Muscle layer of colon (tissue), 2 donors: ENCODE results near the gene GLB1L3.

Experiments
- H3K27ac ChIP-seq: one replicate; pipeline ENCODE4 v1.7.0; 2013; ENCODE audit warnings: low read depth, mild to moderate bottlenecking, low read length, moderate library complexity
- H3K27me3 ChIP-seq, 2 donors: one replicate each; pipeline ENCODE4 v1.7.0; 2013; ENCODE audit warnings: low read length in 2 of 2, mild to moderate bottlenecking in 2 of 2; ENCODE audit not compliant: insufficient read depth in 2 of 2, control insufficient read depth in 1 of 2
- H3K36me3 ChIP-seq: one replicate; pipeline ENCODE4 v1.7.0; 2013; ENCODE audit warnings: mild to moderate bottlenecking, low read length; ENCODE audit not compliant: insufficient read depth
- H3K4me1 ChIP-seq: one replicate; pipeline ENCODE4 v1.7.0; 2013; ENCODE audit warnings: mild to moderate bottlenecking, low read length; ENCODE audit not compliant: insufficient read depth
- H3K4me3 ChIP-seq, 2 donors: one replicate each; pipeline ENCODE4 v1.7.0; 2013; ENCODE audit warnings: low read length in 2 of 2, low read depth in 1 of 2, mild to moderate bottlenecking in 1 of 2, moderate library complexity in 1 of 2
- H3K9ac ChIP-seq: one replicate; pipeline ENCODE4 v1.7.0; 2013; ENCODE audit warnings: low read length
- H3K9me3 ChIP-seq: one replicate; pipeline ENCODE4 v1.7.0; 2013; ENCODE audit warnings: mild to moderate bottlenecking, low read length
- donor health status: abdominal sarcoma.
- donor health status: Adenocarcinoma of cecum.

The GLB1L3 gene

GRCh38 chr11:134350381-134350780, 74.2 kb downstream of the GLB1L3 start:
- Histone ChIP-seq H3K36me3 (no peaks in the 10 kb centered on the region), H3K9ac (no peak overlapping the region), H3K4me3 (no peak overlapping the region), H3K27me3 (no peaks in the 10 kb centered on the region), H3K27ac (no peak overlapping the region), H3K4me1 (no peaks in the 10 kb centered on the region), H3K9me3 (no peaks in the 10 kb centered on the region)

- no peaks in the 10 kb centered on the region for H3K4me1 ChIP-seq
- no peak overlapping the region for H3K4me3 ChIP-seq
- H3K27me3 ChIP-seq, result no peaks in the 10 kb centered on the region
- no peak overlapping the region for H3K9ac ChIP-seq
- no peaks in the 10 kb centered on the region for H3K36me3 ChIP-seq
- H3K27ac ChIP-seq, result no peak overlapping the region
- no peaks in the 10 kb centered on the region for H3K9me3 ChIP-seq
Observed at GRCh38 chr11:134352111-134352510, 75.9 kb downstream of the GLB1L3 start.

DNA sequence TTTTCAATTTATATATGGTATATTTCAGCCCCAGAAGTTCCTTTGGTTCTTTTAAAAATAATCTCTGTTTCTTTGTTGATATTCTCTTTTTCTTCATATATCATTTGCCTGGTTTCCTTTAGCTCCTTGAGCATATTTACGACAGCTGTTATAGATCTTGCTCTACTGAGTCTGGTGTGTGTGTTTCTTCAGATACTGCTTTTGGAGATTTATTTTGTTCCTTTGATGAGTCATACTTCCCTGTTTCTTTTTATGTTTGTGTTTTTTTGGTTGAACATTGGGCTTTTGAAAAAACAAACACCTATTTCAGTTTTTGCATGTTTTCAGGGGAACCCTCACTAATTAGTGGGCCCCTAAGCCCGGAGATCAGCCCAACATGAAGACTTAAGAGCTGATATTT, 79.0 kb downstream of the GLB1L3 start:
- Histone ChIP-seq H3K9ac (no peak overlapping the region), H3K4me3 (no peak overlapping the region), H3K9me3 (no peaks in the 10 kb centered on the region), H3K27me3 (no peaks in the 10 kb centered on the region), H3K4me1 (no peaks in the 10 kb centered on the region), H3K27ac (no peak overlapping the region), H3K36me3 (no peaks in the 10 kb centered on the region)

- Histone ChIP-seq H3K9ac (no peak overlapping the region), H3K4me1 (no peaks in the 10 kb centered on the region), H3K4me3 (no peak overlapping the region), H3K36me3 (no peaks in the 10 kb centered on the region), H3K27me3 (no peaks in the 10 kb centered on the region), H3K27ac (no peak overlapping the region), H3K9me3 (no peaks in the 10 kb centered on the region)
Observed at GRCh38 chr11:134355656-134356055, 79.5 kb downstream of the GLB1L3 start.

- Histone ChIP-seq H3K27me3 (no peaks in the 10 kb centered on the region), H3K4me1 (no peaks in the 10 kb centered on the region), H3K9ac (no peak overlapping the region), H3K9me3 (no peaks in the 10 kb centered on the region), H3K36me3 (no peaks in the 10 kb centered on the region), H3K4me3 (no peak overlapping the region), H3K27ac (no peak overlapping the region)
Observed at GRCh38 chr11:134356656-134357544, 80.7 kb downstream of the GLB1L3 start.

DNA sequence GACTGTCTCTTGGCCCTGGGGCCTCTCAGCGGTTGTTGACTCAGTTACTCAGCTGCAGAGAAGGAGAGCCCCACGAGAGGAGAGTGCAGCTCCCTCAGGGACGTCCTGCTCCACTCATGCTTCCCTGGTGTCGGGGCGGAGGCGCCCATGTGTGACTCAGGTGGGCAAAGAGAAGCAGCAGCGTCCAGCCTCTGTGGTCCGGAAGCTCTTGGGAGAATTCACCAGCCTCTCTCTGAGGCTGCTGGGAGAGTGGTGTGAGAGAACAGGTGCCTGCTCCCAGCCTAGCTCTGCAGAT, 81.3 kb downstream of the GLB1L3 start:
- Histone ChIP-seq H3K9ac (no peak overlapping the region), H3K4me3 (no peak overlapping the region), H3K27me3 (no peaks in the 10 kb centered on the region), H3K27ac (no peak overlapping the region), H3K36me3 (no peaks in the 10 kb centered on the region), H3K9me3 (no peaks in the 10 kb centered on the region), H3K4me1 (no peaks in the 10 kb centered on the region)

- no peak overlapping the region for H3K9ac ChIP-seq
- no peaks in the 10 kb centered on the region for H3K4me1 ChIP-seq
- H3K27me3 ChIP-seq, result no peaks in the 10 kb centered on the region
- H3K9me3 ChIP-seq, result no peaks in the 10 kb centered on the region
- no peak overlapping the region for H3K4me3 ChIP-seq
- no peak overlapping the region for H3K27ac ChIP-seq
- H3K36me3 ChIP-seq, result no peaks in the 10 kb centered on the region
Observed at GRCh38 chr11:134358165-134358855, 82.1 kb downstream of the GLB1L3 start.

- Histone ChIP-seq H3K9me3 (no peaks in the 10 kb centered on the region), H3K4me1 (no peaks in the 10 kb centered on the region), H3K9ac (no peak overlapping the region), H3K27ac (no peak overlapping the region), H3K36me3 (no peaks in the 10 kb centered on the region), H3K4me3 (no peak overlapping the region), H3K27me3 (no peaks in the 10 kb centered on the region)
Observed at GRCh38 chr11:134358856-134359490, 82.8 kb downstream of the GLB1L3 start.

DNA sequence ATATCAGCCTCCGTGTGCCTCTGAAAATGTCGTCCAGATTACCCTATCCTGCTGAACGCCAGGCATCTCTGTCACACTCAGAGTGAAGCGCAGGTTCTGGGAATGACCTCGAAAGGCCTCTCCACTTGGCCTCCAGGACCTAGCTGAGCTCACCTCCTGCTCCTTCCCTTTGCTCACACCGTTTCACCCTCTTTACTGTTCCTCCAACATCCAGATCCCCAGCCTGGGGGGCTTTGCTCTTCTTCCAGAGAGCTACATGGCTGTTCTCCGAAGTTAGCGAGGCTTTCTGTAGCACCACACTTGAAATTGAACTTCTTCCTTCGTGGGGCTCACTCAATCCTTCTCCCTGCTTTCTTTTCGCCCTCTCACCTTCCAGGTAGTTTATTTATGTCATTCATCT, 83.5 kb downstream of the GLB1L3 start:
- Histone ChIP-seq H3K9ac (no peak overlapping the region), H3K27me3 (no peaks in the 10 kb centered on the region), H3K36me3 (no peaks in the 10 kb centered on the region), H3K4me3 (no peak overlapping the region), H3K9me3 (no peaks in the 10 kb centered on the region), H3K4me1 (no peaks in the 10 kb centered on the region), H3K27ac (no peak overlapping the region)

DNA sequence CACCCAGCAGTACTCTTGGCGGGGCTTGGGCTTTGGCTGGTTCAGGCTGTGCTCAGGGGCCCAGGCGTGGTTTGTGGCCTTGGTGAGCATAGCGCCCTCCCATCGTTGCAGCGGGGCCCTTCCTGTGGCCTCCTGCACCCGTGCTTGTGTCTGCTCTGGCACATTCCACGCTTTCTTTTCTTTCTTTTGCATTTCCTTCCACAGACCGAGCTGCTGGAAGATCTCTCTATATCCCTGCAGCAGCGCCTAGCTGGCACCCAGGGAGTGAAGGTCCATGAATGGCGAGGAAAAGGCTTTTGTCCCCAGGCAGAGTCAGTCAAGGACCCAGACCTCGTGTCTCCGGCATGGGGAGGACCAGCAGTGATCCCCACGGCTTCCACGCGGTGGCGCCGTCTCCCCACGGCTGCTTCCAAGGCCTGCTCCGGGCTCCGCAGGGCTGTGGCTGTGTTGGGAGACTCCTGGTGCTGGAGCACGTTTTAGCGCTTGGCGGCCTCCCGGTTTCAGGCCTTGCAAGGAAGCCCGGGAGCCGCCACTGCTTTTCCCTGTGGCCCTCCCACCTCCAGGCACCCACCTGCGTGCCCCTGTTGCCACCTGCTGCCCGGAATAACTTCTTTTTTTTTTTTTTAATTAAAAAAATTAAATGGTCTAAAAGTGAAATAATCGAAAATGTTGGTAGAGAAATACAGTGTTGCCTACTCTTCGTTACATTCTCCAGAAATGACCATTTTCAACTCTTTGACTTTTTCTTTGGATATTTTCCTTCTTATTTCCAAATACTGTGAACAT, 84.1 kb downstream of the GLB1L3 start:
- no peaks in the 10 kb centered on the region for H3K9me3 ChIP-seq
- H3K4me3 ChIP-seq, result no peak overlapping the region
- H3K9ac ChIP-seq, result no peak overlapping the region
- H3K27me3 ChIP-seq, result no peaks in the 10 kb centered on the region
- H3K27ac ChIP-seq, result no peak overlapping the region
- H3K4me1 ChIP-seq, result no peaks in the 10 kb centered on the region
- no peaks in the 10 kb centered on the region for H3K36me3 ChIP-seq

DNA sequence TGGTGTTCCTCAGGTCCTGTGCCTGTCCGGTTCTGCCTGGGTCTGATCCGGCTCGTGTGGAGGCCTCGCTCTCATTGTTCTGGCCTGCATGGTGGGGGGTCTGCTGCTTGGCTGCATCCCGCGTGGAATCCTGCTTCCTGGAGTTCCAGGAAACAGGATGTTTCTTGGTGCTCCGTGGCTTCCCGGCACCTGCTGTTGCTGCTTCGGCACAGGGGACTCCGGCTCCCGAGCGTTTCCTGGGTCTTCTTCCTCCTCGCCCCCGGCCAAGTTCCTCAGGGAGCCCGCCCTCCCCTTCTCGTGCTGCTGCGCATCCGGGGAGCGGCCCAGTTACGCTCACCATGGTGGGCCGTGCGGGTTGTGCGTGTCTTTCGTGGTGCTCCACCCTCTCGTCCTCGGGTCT, 85.5 kb downstream of the GLB1L3 start:
- no peak overlapping the region for H3K27ac ChIP-seq
- H3K27me3 ChIP-seq, result no peaks in the 10 kb centered on the region
- H3K9me3 ChIP-seq, result no peaks in the 10 kb centered on the region
- H3K4me1 ChIP-seq, result no peaks in the 10 kb centered on the region
- H3K4me3 ChIP-seq, result no peak overlapping the region
- H3K9ac ChIP-seq, result no peak overlapping the region
- H3K36me3 ChIP-seq, result no peaks in the 10 kb centered on the region
